Measurements from ENCODE around the gene MMD. TPM values are rescaled to one million over a fixed set of nuclear protein-coding genes. Genes with fewer than 3 reads are reported as not detected.

Gene MMD
- total and polyA plus RNA-seq, 2 of the 13 experiments (the other 11 are each of a cell fraction or from before 2014, with no cell fraction given): 121 to 225 TPM

DNA sequence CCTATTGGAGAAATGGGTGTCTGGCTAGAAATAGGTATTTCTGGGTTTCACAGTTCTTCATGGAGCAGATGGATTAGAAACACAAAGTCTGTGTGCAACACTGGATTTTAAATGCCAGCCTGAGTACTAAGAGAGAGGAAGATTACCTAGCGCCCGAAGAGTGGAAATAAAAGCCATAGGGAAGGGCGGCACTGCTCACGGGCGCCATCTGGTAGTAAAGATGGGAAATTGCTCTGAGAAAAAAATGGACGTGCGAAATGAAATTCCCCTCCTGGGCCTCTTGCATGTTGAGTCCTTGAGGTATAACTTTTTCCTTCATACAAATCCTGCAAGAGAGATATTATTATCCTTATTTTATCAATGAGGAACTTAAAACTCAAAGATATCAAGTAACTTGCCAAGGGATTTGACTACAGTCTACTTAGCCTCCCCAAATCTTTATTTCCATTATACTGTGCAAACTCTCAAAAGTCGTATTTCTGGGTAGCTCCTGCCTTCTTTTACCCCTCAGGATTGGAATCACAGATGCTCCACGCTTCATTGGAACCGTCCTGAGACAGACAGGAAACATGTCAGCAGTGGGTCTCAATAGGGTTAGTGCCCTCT lies 72.8 kb downstream of the MMD start (continued):
- no peak for TF ChIP-seq ZBTB1 (CRISPR knock-in tag; IDR thresholded peaks at IDR 0.05; ENCODE audit: borderline replicate concordance)
- no peak for TF ChIP-seq ZBTB7B (CRISPR knock-in tag; IDR thresholded peaks at IDR 0.05)
- TF ChIP-seq IRF2 (CRISPR knock-in tag; IDR thresholded peaks at IDR 0.05): peak; percentile 63; the same call in 1 of the 2 replicates
- TF ChIP-seq TRIM24 (CRISPR knock-in tag; IDR thresholded peaks at IDR 0.05): no peak
- TF ChIP-seq, protein P1, sequence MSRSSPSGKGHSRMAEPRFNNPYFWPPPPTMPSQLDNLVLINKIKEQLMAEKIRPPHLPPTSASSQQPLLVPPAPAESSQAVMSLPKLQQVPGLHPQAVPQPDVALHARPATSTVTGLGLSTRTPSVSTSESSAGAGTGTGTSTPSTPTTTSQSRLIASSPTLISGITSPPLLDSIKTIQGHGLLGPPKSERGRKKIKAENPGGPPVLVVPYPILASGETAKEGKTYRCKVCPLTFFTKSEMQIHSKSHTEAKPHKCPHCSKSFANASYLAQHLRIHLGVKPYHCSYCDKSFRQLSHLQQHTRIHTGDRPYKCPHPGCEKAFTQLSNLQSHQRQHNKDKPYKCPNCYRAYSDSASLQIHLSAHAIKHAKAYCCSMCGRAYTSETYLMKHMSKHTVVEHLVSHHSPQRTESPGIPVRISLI (CRISPR knock-in tag; IDR thresholded peaks at IDR 0.05; ENCODE audit: borderline replicate concordance): peak; percentile 67; the same call in 1 of the 2 replicates
- no peak for TF ChIP-seq SOX13 (IDR thresholded peaks at IDR 0.05)
- 0 out of 4 replicates have a peak, but pooled peaks of 1 of the 2 experiments have one; percentile 17 for TF ChIP-seq SOX13 (CRISPR knock-in tag; conservative IDR thresholded peaks at IDR 0.05 in 1 of 2, IDR thresholded peaks at IDR 0.05 in 1 of 2)
- TF ChIP-seq THRA (CRISPR knock-in tag; IDR thresholded peaks at IDR 0.05; ENCODE audit: borderline replicate concordance): peak; percentile 56; the same call in 1 of the 2 replicates
- TF ChIP-seq MAF1 (CRISPR knock-in tag; IDR thresholded peaks at IDR 0.05; ENCODE audit: borderline replicate concordance): no peak
- TF ChIP-seq TARDBP (CRISPR knock-in tag; IDR thresholded peaks at IDR 0.05): peak; percentile 65
- TF ChIP-seq XBP1 (CRISPR knock-in tag; IDR thresholded peaks at IDR 0.05): 0 out of 2 replicates have a peak, but pooled peaks have one; percentile 43
- TF ChIP-seq FOXJ3 (CRISPR knock-in tag; IDR thresholded peaks at IDR 0.05; ENCODE audit: borderline replicate concordance): no peak
- no peak for TF ChIP-seq ZNF34 (CRISPR knock-in tag; IDR thresholded peaks at IDR 0.05; ENCODE audit: borderline replicate concordance)
- TF ChIP-seq ZNF24 (IDR thresholded peaks at IDR 0.05): 0 out of 2 replicates have a peak, but pooled peaks have one; percentile 36
- TF ChIP-seq MIXL1 (CRISPR knock-in tag; IDR thresholded peaks at IDR 0.05): peak; percentile 70
- 0 out of 4 replicates have a peak, but pooled peaks of 1 of the 2 experiments have one; percentile 7 for TF ChIP-seq EP300 (IDR thresholded peaks at IDR 0.05; ENCODE audit: low read depth in 2 of 2, low read length in 2 of 2)
- TF ChIP-seq EP300 (CRISPR knock-in tag; IDR thresholded peaks at IDR 0.05; ENCODE audit: borderline replicate concordance): no peak
- TF ChIP-seq, protein P2, sequence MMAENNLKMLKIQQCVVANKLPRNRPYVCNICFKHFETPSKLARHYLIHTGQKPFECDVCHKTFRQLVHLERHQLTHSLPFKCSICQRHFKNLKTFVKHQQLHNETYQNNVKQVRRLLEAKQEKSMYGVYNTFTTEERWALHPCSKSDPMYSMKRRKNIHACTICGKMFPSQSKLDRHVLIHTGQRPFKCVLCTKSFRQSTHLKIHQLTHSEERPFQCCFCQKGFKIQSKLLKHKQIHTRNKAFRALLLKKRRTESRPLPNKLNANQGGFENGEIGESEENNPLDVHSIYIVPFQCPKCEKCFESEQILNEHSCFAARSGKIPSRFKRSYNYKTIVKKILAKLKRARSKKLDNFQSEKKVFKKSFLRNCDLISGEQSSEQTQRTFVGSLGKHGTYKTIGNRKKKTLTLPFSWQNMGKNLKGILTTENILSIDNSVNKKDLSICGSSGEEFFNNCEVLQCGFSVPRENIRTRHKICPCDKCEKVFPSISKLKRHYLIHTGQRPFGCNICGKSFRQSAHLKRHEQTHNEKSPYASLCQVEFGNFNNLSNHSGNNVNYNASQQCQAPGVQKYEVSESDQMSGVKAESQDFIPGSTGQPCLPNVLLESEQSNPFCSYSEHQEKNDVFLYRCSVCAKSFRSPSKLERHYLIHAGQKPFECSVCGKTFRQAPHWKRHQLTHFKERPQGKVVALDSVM (CRISPR knock-in tag; IDR thresholded peaks at IDR 0.05): no peak
- TF ChIP-seq KLF16 (CRISPR knock-in tag; IDR thresholded peaks at IDR 0.05): peak in 1 of 2 experiments; percentile 72; a peak in 1 of 4 replicates
- 0 out of 2 replicates have a peak, but pooled peaks have one; percentile 62 for TF ChIP-seq KAT7 (CRISPR knock-in tag; IDR thresholded peaks at IDR 0.05; ENCODE audit: borderline replicate concordance)
- TF ChIP-seq, protein P3, sequence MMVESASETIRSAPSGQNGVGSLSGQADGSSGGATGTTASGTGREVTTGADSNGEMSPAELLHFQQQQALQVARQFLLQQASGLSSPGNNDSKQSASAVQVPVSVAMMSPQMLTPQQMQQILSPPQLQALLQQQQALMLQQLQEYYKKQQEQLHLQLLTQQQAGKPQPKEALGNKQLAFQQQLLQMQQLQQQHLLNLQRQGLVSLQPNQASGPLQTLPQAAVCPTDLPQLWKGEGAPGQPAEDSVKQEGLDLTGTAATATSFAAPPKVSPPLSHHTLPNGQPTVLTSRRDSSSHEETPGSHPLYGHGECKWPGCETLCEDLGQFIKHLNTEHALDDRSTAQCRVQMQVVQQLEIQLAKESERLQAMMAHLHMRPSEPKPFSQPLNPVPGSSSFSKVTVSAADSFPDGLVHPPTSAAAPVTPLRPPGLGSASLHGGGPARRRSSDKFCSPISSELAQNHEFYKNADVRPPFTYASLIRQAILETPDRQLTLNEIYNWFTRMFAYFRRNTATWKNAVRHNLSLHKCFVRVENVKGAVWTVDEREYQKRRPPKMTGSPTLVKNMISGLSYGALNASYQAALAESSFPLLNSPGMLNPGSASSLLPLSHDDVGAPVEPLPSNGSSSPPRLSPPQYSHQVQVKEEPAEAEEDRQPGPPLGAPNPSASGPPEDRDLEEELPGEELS (CRISPR knock-in tag; IDR thresholded peaks at IDR 0.05): 0 out of 2 replicates have a peak, but pooled peaks have one; percentile 6
- TF ChIP-seq MED1 (CRISPR knock-in tag; IDR thresholded peaks at IDR 0.05): peak; percentile 35; the same call in 1 of the 2 replicates
- no peak for TF ChIP-seq FLYWCH1 (CRISPR knock-in tag; IDR thresholded peaks at IDR 0.05)
- TF ChIP-seq ZNF292 (CRISPR knock-in tag; IDR thresholded peaks at IDR 0.05; ENCODE audit: borderline replicate concordance, low read depth): no peak
